ENCODE measurements around the gene ARHGAP15. TPM values are rescaled to one million over a fixed set of nuclear protein-coding genes. Genes with fewer than 3 reads are reported as not detected.

ARHGAP15 gene
- total RNA-seq, 2 donors from 2014 or later: 0.86 TPM; not detected in 1

- Histone ChIP-seq H3K36me3 (ENCODE audit: control insufficient read depth, insufficient read depth, low read length) (no peaks in the 10 kb centered on the region), H3K9me3 (ENCODE audit: control insufficient read depth, low read length) (peaks cover 32% of the 10 kb centered on the region), H3K4me3 (ENCODE audit: low read length) (no peak overlapping the region), H3K27ac (ENCODE audit: low read depth, low read length) (no peak overlapping the region), H3K27me3 (ENCODE audit: control insufficient read depth, insufficient read depth, low read length, poor library complexity, severe bottlenecking) (no peaks in the 10 kb centered on the region), H3K9ac (ENCODE audit: extremely low read depth, low read length, poor library complexity, severe bottlenecking) (no peak overlapping the region), H3K4me1 (ENCODE audit: control insufficient read depth, insufficient read depth, low read length) (no peaks in the 10 kb centered on the region)
- Mint-ChIP-seq H3K36me3 (ENCODE audit: low read depth) (peaks cover 5% of the 10 kb centered on the region), H3K27me3 (ENCODE audit: insufficient read depth) (no peaks in the 10 kb centered on the region), H3K27ac (no peak overlapping the region), H3K4me3 (no peak overlapping the region), H3K9me3 (peaks cover 24% of the 10 kb centered on the region), H3K4me1 (no peaks in the 10 kb centered on the region)
- WGBS, 2 experiments (ENCODE audit: insufficient coverage in 1 of 2, insufficient read length in 1 of 2): 92% methylated on average over 1 of the region's 1 CpG; no CpG with 5 or more reads in 1 of the 2 experiments
- no peak for DNase-seq
- no peak for TF ChIP-seq CTCF (conservative IDR thresholded peaks at IDR 0.05)
Measured at GRCh38 chr2:143716522-143716921, 587.3 kb downstream of the ARHGAP15 start.

- no peaks in the 10 kb centered on the region for H3K4me1 Mint-ChIP-seq
- no peaks in the 10 kb centered on the region for H3K4me1 ChIP-seq (ENCODE audit: control insufficient read depth, insufficient read depth, low read length)
- no peak overlapping the region for H3K27ac Mint-ChIP-seq
- H3K27ac ChIP-seq (ENCODE audit: low read depth, low read length): no peak overlapping the region
- H3K27me3 ChIP-seq (ENCODE audit: control insufficient read depth, insufficient read depth, low read length, poor library complexity, severe bottlenecking): no peaks in the 10 kb centered on the region
- no peak overlapping the region for H3K9ac ChIP-seq (ENCODE audit: extremely low read depth, low read length, poor library complexity, severe bottlenecking)
- H3K36me3 ChIP-seq (ENCODE audit: control insufficient read depth, insufficient read depth, low read length): no peaks in the 10 kb centered on the region
- peaks cover 27% of the 10 kb centered on the region for H3K9me3 ChIP-seq (ENCODE audit: control insufficient read depth, low read length)
- H3K27me3 Mint-ChIP-seq (ENCODE audit: insufficient read depth): no peaks in the 10 kb centered on the region
- TF ChIP-seq CTCF (conservative IDR thresholded peaks at IDR 0.05): no peak
- H3K4me3 Mint-ChIP-seq: no peak overlapping the region
- WGBS, 2 experiments (ENCODE audit: insufficient coverage in 1 of 2, insufficient read length in 1 of 2): 95 to 96% methylated on average over 3 to 6 of the region's 6 CpGs
- no peak overlapping the region for H3K4me3 ChIP-seq (ENCODE audit: low read length)
- peaks cover 5% of the 10 kb centered on the region for H3K36me3 Mint-ChIP-seq (ENCODE audit: low read depth)
- H3K9me3 Mint-ChIP-seq: peaks cover 21% of the 10 kb centered on the region
- no peak for DNase-seq
Measured at GRCh38 chr2:143717053-143717452, 587.8 kb downstream of the ARHGAP15 start.

- Mint-ChIP-seq H3K27me3 (ENCODE audit: insufficient read depth) (no peaks in the 10 kb centered on the region), H3K27ac (no peak overlapping the region), H3K4me3 (no peak overlapping the region), H3K36me3 (ENCODE audit: low read depth) (peaks cover 5% of the 10 kb centered on the region), H3K4me1 (no peaks in the 10 kb centered on the region), H3K9me3 (peaks cover 18% of the 10 kb centered on the region)
- no peak for TF ChIP-seq CTCF (conservative IDR thresholded peaks at IDR 0.05)
- Histone ChIP-seq H3K4me3 (ENCODE audit: low read length) (no peak overlapping the region), H3K36me3 (ENCODE audit: control insufficient read depth, insufficient read depth, low read length) (no peaks in the 10 kb centered on the region), H3K27ac (ENCODE audit: low read depth, low read length) (no peak overlapping the region), H3K27me3 (ENCODE audit: control insufficient read depth, insufficient read depth, low read length, poor library complexity, severe bottlenecking) (no peaks in the 10 kb centered on the region), H3K9ac (ENCODE audit: extremely low read depth, low read length, poor library complexity, severe bottlenecking) (no peak overlapping the region), H3K9me3 (ENCODE audit: control insufficient read depth, low read length) (peaks cover 21% of the 10 kb centered on the region), H3K4me1 (ENCODE audit: control insufficient read depth, insufficient read depth, low read length) (no peaks in the 10 kb centered on the region)
- DNase-seq: no peak
- WGBS, 2 experiments (ENCODE audit: insufficient coverage in 1 of 2, insufficient read length in 1 of 2): 91 to 97% methylated on average over 5 to 10 of the region's 10 CpGs
Measured at GRCh38 chr2:143717536-143718168, 588.4 kb downstream of the ARHGAP15 start.
